ENCODE measurements around the gene SORCS2.
"Not testable (repeated sequence)": the region's sequence is repeated elsewhere in the genome, so short reads cannot be mapped to it uniquely, and the experiment has no call there.

The SORCS2 gene

GRCh38 chr4:7556558-7556957, 364.2 kb downstream of the SORCS2 start:
- no peak for DNase-seq (ENCODE audit: low read depth)

GRCh38 chr4:7557456-7557855, 365.1 kb downstream of the SORCS2 start:
- peak; percentile 79 for DNase-seq (ENCODE audit: low read depth)

- DNase-seq (ENCODE audit: low read depth) = no peak
Measured at GRCh38 chr4:7558436-7558835, 366.1 kb downstream of the SORCS2 start.

- no peak for DNase-seq (ENCODE audit: low read depth)
Measured at GRCh38 chr4:7559316-7559715, 367.0 kb downstream of the SORCS2 start.

GRCh38 chr4:7559741-7560395, 367.5 kb downstream of the SORCS2 start:
- no peak for DNase-seq (ENCODE audit: low read depth)

GRCh38 chr4:7561557-7561956, 369.2 kb downstream of the SORCS2 start:
- no peak for DNase-seq (ENCODE audit: low read depth)

- DNase-seq (ENCODE audit: low read depth) = no peak
Measured at GRCh38 chr4:7564242-7564641, 371.9 kb downstream of the SORCS2 start.

GRCh38 chr4:7565483-7565882, 373.1 kb downstream of the SORCS2 start:
- no peak for DNase-seq (ENCODE audit: low read depth)

GRCh38 chr4:7569810-7570783, 377.8 kb downstream of the SORCS2 start:
- DNase-seq (ENCODE audit: low read depth) = no peak

GRCh38 chr4:7571001-7571400, 378.7 kb downstream of the SORCS2 start:
- DNase-seq (ENCODE audit: low read depth) = no peak

- DNase-seq (ENCODE audit: low read depth) = no peak
Measured at GRCh38 chr4:7571701-7572100, 379.4 kb downstream of the SORCS2 start.

- DNase-seq (ENCODE audit: low read depth) = no peak
Measured at GRCh38 chr4:7572894-7573293, 380.6 kb downstream of the SORCS2 start.

- DNase-seq (ENCODE audit: low read depth) = no peak
Measured at GRCh38 chr4:7573576-7574091, 381.3 kb downstream of the SORCS2 start.

GRCh38 chr4:7574287-7575014, 382.1 kb downstream of the SORCS2 start:
- DNase-seq (ENCODE audit: low read depth) = no peak

GRCh38 chr4:7575426-7575825, 383.1 kb downstream of the SORCS2 start:
- no peak for DNase-seq (ENCODE audit: low read depth)

- DNase-seq (ENCODE audit: low read depth) = not testable (repeated sequence)
Measured at GRCh38 chr4:7577361-7578039, 385.2 kb downstream of the SORCS2 start.

- peak; percentile 9 for DNase-seq (ENCODE audit: low read depth)
Measured at GRCh38 chr4:7581477-7581876, 389.1 kb downstream of the SORCS2 start.

- no peak for DNase-seq (ENCODE audit: low read depth)
Measured at GRCh38 chr4:7582313-7583097, 390.2 kb downstream of the SORCS2 start.

- DNase-seq (ENCODE audit: low read depth) = no peak
Measured at GRCh38 chr4:7584098-7584497, 391.8 kb downstream of the SORCS2 start.

GRCh38 chr4:7584606-7585159, 392.3 kb downstream of the SORCS2 start:
- no peak for DNase-seq (ENCODE audit: low read depth)

GRCh38 chr4:7585768-7586167, 393.4 kb downstream of the SORCS2 start:
- DNase-seq (ENCODE audit: low read depth) = no peak
